CD4-positive, CD25-positive, alpha-beta regulatory T cell (primary cell): ENCODE data around the gene CERS2. TPM values are rescaled to one million over a fixed set of nuclear protein-coding genes. Genes with fewer than 3 reads are reported as not detected.

Experiments used
- ATAC-seq, 2 donors: fragments of 150-1000 bp; cut with Tn5 transposase; one replicate each; pipeline ENCODE4 v1.10.0; 2021; ENCODE audit warnings: low read depth in 2 of 2, moderate number of reproducible peaks in 2 of 2, moderate library complexity in 1 of 2
- DNase-seq, 3 donors: peaks; one replicate each; pipeline versions ENCODE4 v3.0.0 to v3.0.0-alpha.2; 2012 to 2022; ENCODE audit warnings: mixed read lengths in 1 of 3
- H3K27ac ChIP-seq: one replicate; pipeline ENCODE4 v1.7.0; 2013; ENCODE audit warnings: mild to moderate bottlenecking, low read length; ENCODE audit not compliant: insufficient read depth, poor library complexity, severe bottlenecking
- H3K27me3 ChIP-seq: one replicate; pipeline ENCODE4 v1.7.0; 2013; ENCODE audit warnings: low read length; ENCODE audit not compliant: control insufficient read depth, insufficient read depth
- H3K36me3 ChIP-seq: one replicate; pipeline ENCODE4 v1.7.0; 2013; ENCODE audit warnings: mild to moderate bottlenecking, low read length, moderate library complexity; ENCODE audit not compliant: control insufficient read depth, insufficient read depth
- H3K4me1 ChIP-seq: 2 replicates; pipeline ENCODE4 v1.7.0; 2013; ENCODE audit warnings: mild to moderate bottlenecking, low read length; ENCODE audit not compliant: insufficient read depth, control insufficient read depth, poor library complexity, severe bottlenecking
- H3K4me3 ChIP-seq: one replicate; pipeline ENCODE4 v1.7.0; 2013; ENCODE audit warnings: low read depth, mild to moderate bottlenecking, low read length, moderate library complexity
- H3K9me3 ChIP-seq, 2 experiments: 1 replicate in 1 of 2; 2 replicates in 1 of 2; pipeline ENCODE4 v1.7.0; 2013; ENCODE audit warnings: low read length in 2 of 2, mild to moderate bottlenecking in 1 of 2, moderate library complexity in 1 of 2; ENCODE audit not compliant: control insufficient read depth in 2 of 2
- H3K27ac Mint-ChIP-seq, 3 donors: one replicate each; pipeline ENCODE4 v1.8.0; 2020 to 2022; ENCODE audit warnings: mild to moderate bottlenecking in 3 of 3, mixed read lengths in 3 of 3, moderate library complexity in 2 of 3
- H3K27me3 Mint-ChIP-seq: one replicate; pipeline ENCODE4 v1.8.0; 2022; ENCODE audit warnings: mild to moderate bottlenecking, mixed read lengths
- H3K36me3 Mint-ChIP-seq: one replicate; pipeline ENCODE4 v1.8.0; 2020; ENCODE audit warnings: mixed read lengths
- H3K4me1 Mint-ChIP-seq, 4 donors: one replicate each; pipeline ENCODE4 v1.8.0; 2020 to 2022; ENCODE audit warnings: mixed read lengths in 4 of 4, mild to moderate bottlenecking in 1 of 4
- H3K4me3 Mint-ChIP-seq, 4 donors: one replicate each; pipeline ENCODE4 v1.8.0; 2020 to 2022; ENCODE audit warnings: mild to moderate bottlenecking in 4 of 4, mixed read lengths in 4 of 4, moderate library complexity in 3 of 4
- H3K9me3 Mint-ChIP-seq, 7 donors: one replicate each; pipeline ENCODE4 v1.8.0; 2020 to 2022; ENCODE audit warnings: mixed read lengths in 7 of 7, mild to moderate bottlenecking in 3 of 7, moderate library complexity in 2 of 7
- polyA plus RNA-seq, 4 donors: library from polyadenylated mRNA; unstranded; fragments of 300-500 nt; fragmentation: Illumina TruSeq; gene quantifications; one replicate each; pipeline ENCODE4 v1.2.3, GENCODE V29; 2021
- total RNA-seq: library from RNA; stranded (reverse); gene quantifications from one replicate; pipeline ENCODE4 v1.2.3, GENCODE V29; 2022

The CERS2 gene
- total and polyA plus RNA-seq, 5 donors from 2014 or later, result 99.1 to 201 (median 185) TPM

- Histone ChIP-seq H3K27ac (peak overlapping the region; percentile 79), H3K4me3 (peak overlapping the region; percentile 82), H3K36me3 (peaks cover 22% of the 10 kb centered on the region), H3K9me3 (no peaks in the 10 kb centered on the region), H3K27me3 (no peaks in the 10 kb centered on the region), H3K4me1 (peaks cover 52% of the 10 kb centered on the region)
- DNase-seq (no peak), ATAC-seq (no peak)
- Mint-ChIP-seq H3K4me1 (peaks cover 14 to 64% (median 48%) of the 10 kb centered on the region in 4 donors), H3K36me3 (peaks cover 18% of the 10 kb centered on the region), H3K4me3 (peak overlapping the region; percentile 90 to 96 (median 91)), H3K27me3 (no peaks in the 10 kb centered on the region), H3K27ac (peak overlapping the region; percentile 48 to 88 (median 87)), H3K9me3 (no peaks in the 10 kb centered on the region)
These were observed 2.8 kb downstream of the CERS2 start for GRCh38 chr1:150971583-150972416.

GRCh38 chr1:150970808-150971582 lies 3.6 kb downstream of the CERS2 start:
- peaks cover 26% of the 10 kb centered on the region for H3K36me3 Mint-ChIP-seq
- ATAC-seq, result no peak

GRCh38 chr1:150969626-150970025 lies 5.0 kb downstream of the CERS2 start:
- peak overlapping the region in 2 of 4 donors; percentile 16 to 91 for H3K4me3 Mint-ChIP-seq
- Histone ChIP-seq H3K36me3 (peaks cover 42% of the 10 kb centered on the region), H3K4me3 (no peak overlapping the region), H3K4me1 (peaks cover 34% of the 10 kb centered on the region), H3K9me3 (no peaks in the 10 kb centered on the region), H3K27me3 (no peaks in the 10 kb centered on the region), H3K27ac (no peak overlapping the region)
- H3K27ac Mint-ChIP-seq, result no peak overlapping the region
- ATAC-seq (no peak), DNase-seq (no peak)
- H3K36me3 Mint-ChIP-seq, result peaks cover 28% of the 10 kb centered on the region
- H3K4me1 Mint-ChIP-seq, result peaks cover 10 to 49% (median 41%) of the 10 kb centered on the region in 4 donors
- no peaks in the 10 kb centered on the region for H3K9me3 Mint-ChIP-seq
- no peaks in the 10 kb centered on the region for H3K27me3 Mint-ChIP-seq

More at GRCh38 chr1:150970808-150971582, 3.6 kb downstream of the CERS2 start:
- no peaks in the 10 kb centered on the region for H3K9me3 Mint-ChIP-seq
- peak overlapping the region; percentile 8 for H3K27ac ChIP-seq
- peaks cover 30% of the 10 kb centered on the region for H3K36me3 ChIP-seq
- no peak overlapping the region for H3K4me3 ChIP-seq
- H3K27me3 Mint-ChIP-seq, result no peaks in the 10 kb centered on the region
- no peaks in the 10 kb centered on the region for H3K9me3 ChIP-seq
- peaks cover 44% of the 10 kb centered on the region for H3K4me1 ChIP-seq
- H3K4me3 Mint-ChIP-seq, result peak overlapping the region; percentile 36 to 91 (median 72)
- H3K27ac Mint-ChIP-seq, result peak overlapping the region; percentile 87 to 94 (median 88)
- peaks cover 10 to 56% (median 42%) of the 10 kb centered on the region in 4 donors for H3K4me1 Mint-ChIP-seq
- no peak for DNase-seq
- H3K27me3 ChIP-seq, result no peaks in the 10 kb centered on the region

GRCh38 chr1:150968491-150968890 lies 6.1 kb downstream of the CERS2 start:
- DNase-seq (no peak), ATAC-seq (no peak)
- Mint-ChIP-seq H3K4me3 (peak overlapping the region in 1 of 4 donors; percentile 80), H3K27ac (peak overlapping the region in 1 of 3 donors; percentile 33), H3K36me3 (peaks cover 37% of the 10 kb centered on the region), H3K9me3 (no peaks in the 10 kb centered on the region), H3K27me3 (no peaks in the 10 kb centered on the region), H3K4me1 (peaks cover 10 to 46% (median 39%) of the 10 kb centered on the region in 4 donors)
- Histone ChIP-seq H3K4me3 (no peak overlapping the region), H3K9me3 (no peaks in the 10 kb centered on the region), H3K4me1 (peaks cover 29% of the 10 kb centered on the region), H3K36me3 (peaks cover 54% of the 10 kb centered on the region), H3K27ac (no peak overlapping the region), H3K27me3 (no peaks in the 10 kb centered on the region)

- Histone ChIP-seq H3K36me3 (peaks cover 59% of the 10 kb centered on the region), H3K4me3 (no peak overlapping the region), H3K4me1 (peaks cover 24% of the 10 kb centered on the region), H3K27ac (no peak overlapping the region), H3K9me3 (no peaks in the 10 kb centered on the region), H3K27me3 (no peaks in the 10 kb centered on the region)
- H3K36me3 Mint-ChIP-seq, result peaks cover 42% of the 10 kb centered on the region
- no peaks in the 10 kb centered on the region for H3K27me3 Mint-ChIP-seq
- H3K4me3 Mint-ChIP-seq, result peak overlapping the region in 1 of 4 donors; percentile 80
- no peaks in the 10 kb centered on the region for H3K9me3 Mint-ChIP-seq
- peak overlapping the region in 1 of 3 donors; percentile 35 for H3K27ac Mint-ChIP-seq
- no peak for ATAC-seq
- peaks cover 10 to 41% (median 34%) of the 10 kb centered on the region in 4 donors for H3K4me1 Mint-ChIP-seq
- no peak for DNase-seq
These were observed 6.7 kb downstream of the CERS2 start for GRCh38 chr1:150967936-150968335.

GRCh38 chr1:150966011-150966410 lies 8.6 kb downstream of the CERS2 start:
- peaks cover 76% of the 10 kb centered on the region for H3K36me3 ChIP-seq
- no peaks in the 10 kb centered on the region for H3K27me3 ChIP-seq
- Mint-ChIP-seq H3K27me3 (no peaks in the 10 kb centered on the region), H3K36me3 (peaks cover 49% of the 10 kb centered on the region), H3K4me3 (no peak overlapping the region), H3K9me3 (no peaks in the 10 kb centered on the region), H3K4me1 (peaks cover 10 to 21% (median 16%) of the 10 kb centered on the region in 4 donors), H3K27ac (no peak overlapping the region)
- H3K4me1 ChIP-seq, result peaks cover 5% of the 10 kb centered on the region
- ATAC-seq, result no peak
- H3K4me3 ChIP-seq, result no peak overlapping the region
- H3K27ac ChIP-seq, result no peak overlapping the region
- H3K9me3 ChIP-seq, result no peaks in the 10 kb centered on the region
- DNase-seq, result no peak

- H3K27me3 ChIP-seq, result no peaks in the 10 kb centered on the region
- H3K27ac Mint-ChIP-seq, result no peak overlapping the region
- H3K4me1 ChIP-seq, result peaks cover under 1% of the 10 kb centered on the region
- no peaks in the 10 kb centered on the region for H3K9me3 ChIP-seq
- no peak for DNase-seq
- H3K4me3 ChIP-seq, result no peak overlapping the region
- H3K36me3 Mint-ChIP-seq, result peaks cover 50% of the 10 kb centered on the region
- no peaks in the 10 kb centered on the region for H3K9me3 Mint-ChIP-seq
- H3K27me3 Mint-ChIP-seq, result no peaks in the 10 kb centered on the region
- no peak overlapping the region for H3K27ac ChIP-seq
- peaks cover 80% of the 10 kb centered on the region for H3K36me3 ChIP-seq
- H3K4me3 Mint-ChIP-seq, result no peak overlapping the region
- no peak for ATAC-seq
- peaks cover 7 to 17% (median 12%) of the 10 kb centered on the region in 4 donors for H3K4me1 Mint-ChIP-seq
These were observed 9.0 kb downstream of the CERS2 start for GRCh38 chr1:150965605-150966004.
